B cell (primary cell): ENCODE data around the gene LONP2. TPM values are rescaled to one million over a fixed set of nuclear protein-coding genes. Genes with fewer than 3 reads are reported as not detected.

Source experiments
- ATAC-seq: fragments of 200-7000 bp; cut with Tn5 transposase; one replicate; pipeline ENCODE4 v1.10.0; 2021; ENCODE audit warnings: low read depth, mild to moderate bottlenecking, moderate number of reproducible peaks, moderate library complexity
- CTCF ChIA-PET: fragments of 350-600 bp; sonication (Branson Sonifier 250); formaldehyde crosslinking; loops from one replicate; lab custom pipeline; 2021; ENCODE audit warnings: antibody characterized with exemption, inconsistent platforms; lab: Charles Lee
- POLR2A ChIA-PET: fragments of 350-600 bp; sonication (Branson Sonifier 250); formaldehyde crosslinking; loops from one replicate; lab custom pipeline; 2021; ENCODE audit warnings: antibody characterized with exemption; lab: Charles Lee
- DNase-seq: peaks from one replicate; pipeline ENCODE4 v3.0.0; 2013
- H2AFZ ChIP-seq: 2 replicates; pipeline ENCODE4 v1.6.1; 2012; ENCODE audit warnings: mild to moderate bottlenecking, low read depth, low read length; ENCODE audit not compliant: insufficient read depth, poor library complexity, severe bottlenecking
- H3K27ac ChIP-seq, 2 donors: 1 replicate in 1 of 2; 2 replicates in 1 of 2; pipeline ENCODE4 v1.5.1; 2012 to 2013; ENCODE audit warnings: low read length in 2 of 2, mild to moderate bottlenecking in 2 of 2, moderate library complexity in 1 of 2
- H3K27me3 ChIP-seq, 4 experiments: fragments of 200-600 bp in 1 of 4; sonication (generic) in 1 of 4; replicated peaks in 1 of 4; 1 replicate in 2 of 4; 2 replicates in 2 of 4; pipeline versions ENCODE4 v1.6.1 to v1.7.0; 2013 to 2016; ENCODE audit warnings: low read length in 3 of 4, mild to moderate bottlenecking in 2 of 4, mixed read lengths in 1 of 4, moderate library complexity in 1 of 4; ENCODE audit not compliant: insufficient read depth in 4 of 4, control insufficient read depth in 3 of 4; ENCODE audit errors: control extremely low read depth in 1 of 4
- H3K36me3 ChIP-seq, 2 experiments: replicated peaks in 1 of 2; 1 replicate in 1 of 2; 2 replicates in 1 of 2; pipeline versions ENCODE4 v1.6.1 to v1.7.1; 2013; ENCODE audit warnings: low read length in 1 of 2; ENCODE audit not compliant: insufficient read depth in 2 of 2, control insufficient read depth in 1 of 2; ENCODE audit errors: control extremely low read depth in 1 of 2, extremely low read depth in 1 of 2
- H3K4me1 ChIP-seq, 2 donors: fragments of 200-600 bp in 1 of 2; sonication (generic) in 1 of 2; 1 replicate in 1 of 2; 2 replicates in 1 of 2; pipeline versions ENCODE4 v1.5.1 to v1.6.1; 2013 to 2017; ENCODE audit warnings: low read length in 2 of 2; ENCODE audit not compliant: control insufficient read depth in 2 of 2, insufficient read depth in 2 of 2
- H3K4me2 ChIP-seq: replicated peaks from 2 replicates; pipeline ENCODE3; 2012; ENCODE audit warnings: mild to moderate bottlenecking, low read depth, low read length; ENCODE audit not compliant: poor library complexity, severe bottlenecking
- H3K4me3 ChIP-seq, 5 experiments: fragments of 200-600 bp in 1 of 5; sonication (generic) in 1 of 5; 1 replicate in 3 of 5; 2 replicates in 2 of 5; pipeline versions ENCODE4 v1.5.1 to v1.7.0; 2011 to 2016; ENCODE audit warnings: low read length in 4 of 5, mild to moderate bottlenecking in 4 of 5, low read depth in 2 of 5, control low read depth in 1 of 5, moderate library complexity in 1 of 5; ENCODE audit not compliant: insufficient read depth in 1 of 5; ENCODE audit errors: control extremely low read depth in 1 of 5, extremely low read depth in 1 of 5
- H3K79me2 ChIP-seq: fragments of 200-600 bp; sonication (generic); one replicate; pipeline ENCODE4 v1.6.0; 2016; ENCODE audit warnings: low read length; ENCODE audit not compliant: control insufficient read depth, insufficient read depth
- H3K9ac ChIP-seq: fragments of 200-600 bp; sonication (generic); 2 replicates; pipeline ENCODE4 v1.6.1; 2017; ENCODE audit warnings: mild to moderate bottlenecking, low read length, moderate library complexity
- H3K9me3 ChIP-seq, 3 donors: one replicate each; pipeline versions ENCODE4 v1.6.1 to v1.7.1; 2013; ENCODE audit warnings: low read length in 2 of 3; ENCODE audit not compliant: control insufficient read depth in 2 of 3, insufficient read depth in 1 of 3; ENCODE audit errors: control extremely low read depth in 1 of 3
- H4K20me1 ChIP-seq: 2 replicates; pipeline ENCODE4 v1.6.0; 2012; ENCODE audit warnings: mild to moderate bottlenecking, low read length; ENCODE audit not compliant: insufficient read depth, control insufficient read depth, poor library complexity, severe bottlenecking
- H3K27ac Mint-ChIP-seq: one replicate; pipeline ENCODE4 v1.8.0; 2021; ENCODE audit warnings: mixed read lengths
- H3K27me3 Mint-ChIP-seq: one replicate; pipeline ENCODE4 v1.8.0; 2021; ENCODE audit warnings: mixed read lengths
- H3K4me1 Mint-ChIP-seq: one replicate; pipeline ENCODE4 v1.8.0; 2021; ENCODE audit warnings: mixed read lengths
- H3K4me3 Mint-ChIP-seq: one replicate; pipeline ENCODE4 v1.8.0; 2021; ENCODE audit warnings: mixed read lengths
- H3K9me3 Mint-ChIP-seq: one replicate; pipeline ENCODE4 v1.8.0; 2022; ENCODE audit warnings: mixed read lengths; ENCODE audit not compliant: insufficient read depth
- EZH2 ChIP-seq: IDR thresholded peaks from 2 replicates; pipeline ENCODE4 v1.6.1; 2012; ENCODE audit warnings: borderline replicate concordance, low read depth, mild to moderate bottlenecking, moderate library complexity, low read length; ENCODE audit not compliant: insufficient read depth, poor library complexity, severe bottlenecking
- WGBS: methylation state at CpG from one replicate; pipeline ENCODE4 v1.1.5; 2013; ENCODE audit warnings: missing lambda C conversion rate; ENCODE audit not compliant: insufficient coverage; 5-methylcytosine and 5-hydroxymethylcytosine counted together
- intact Hi-C: fragments of 100-400 bp; cut with micrococcal nuclease; formaldehyde crosslinking; loops from one replicate; pipeline ENCODE4 v1.10.0; 2022
- polyA plus RNA-seq: library from polyadenylated mRNA; depleted of rRNA; stranded (reverse); fragments of >200 nt; gene quantifications from 2 replicates; pipeline ENCODE4 v1.2.3, GENCODE V29; 2012
- total RNA-seq, 2 donors: library from RNA; stranded (reverse); fragments of 120-200 nt in 1 of 2; gene quantifications; 1 replicate in 1 of 2; 2 replicates in 1 of 2; pipeline versions ENCODE4 v1.2.3 to v1.2.4, GENCODE V29; 2013 to 2022
- TF ChIP-seq, protein P1 (sequence below): fragments of 200-600 bp; IDR thresholded peaks from one replicate; pipeline ENCODE4 v1.8.0; 2022; ENCODE audit warnings: antibody characterized with exemption, mild to moderate bottlenecking

LONP2 gene
- total and polyA plus RNA-seq, 2 donors (not counting 1 experiment from before 2014, with no cell fraction given) = 39.3 to 84.2 TPM

DNA sequence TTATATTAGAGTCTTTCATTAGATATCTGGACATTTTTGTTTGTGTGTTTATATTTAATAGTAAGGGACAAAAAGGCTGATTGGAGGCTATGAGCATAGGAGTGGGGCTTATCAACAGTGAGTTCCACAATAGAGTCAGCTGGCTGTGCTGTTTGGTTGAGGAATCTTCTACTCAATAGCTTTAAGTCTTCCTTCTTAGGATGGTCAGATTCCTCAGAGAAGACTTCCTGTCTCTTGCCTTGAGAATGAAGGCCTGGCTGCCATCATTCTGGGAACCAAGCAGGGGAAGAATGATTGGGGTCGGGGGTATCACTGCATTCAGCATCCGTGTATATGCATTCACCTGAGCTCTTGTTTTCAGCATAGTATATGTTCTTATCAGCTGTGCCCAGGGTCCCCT, 35.1 kb downstream of the LONP2 start:
- Mint-ChIP-seq H3K9me3 (no peaks in the 10 kb centered on the region), H3K27me3 (no peaks in the 10 kb centered on the region), H3K4me1 (no peaks in the 10 kb centered on the region), H3K4me3 (no peak overlapping the region), H3K27ac (no peak overlapping the region)
- H3K4me2 ChIP-seq = no peak overlapping the region
- WGBS = 100% methylated on average over 1 of the region's 2 CpGs
- no peaks in the 10 kb centered on the region for H3K4me1 ChIP-seq
- H3K27me3 ChIP-seq = no peaks in the 10 kb centered on the region
- no peak overlapping the region for H3K9ac ChIP-seq
- ChIA-PET CTCF (no interaction called here), POLR2A (interaction anchor here (0.6 kb wide), 1 partner anchor 343 kb away, joined by 4 read pairs; no protein-coding TSS in a partner anchor)
- TF ChIP-seq, protein P1, sequence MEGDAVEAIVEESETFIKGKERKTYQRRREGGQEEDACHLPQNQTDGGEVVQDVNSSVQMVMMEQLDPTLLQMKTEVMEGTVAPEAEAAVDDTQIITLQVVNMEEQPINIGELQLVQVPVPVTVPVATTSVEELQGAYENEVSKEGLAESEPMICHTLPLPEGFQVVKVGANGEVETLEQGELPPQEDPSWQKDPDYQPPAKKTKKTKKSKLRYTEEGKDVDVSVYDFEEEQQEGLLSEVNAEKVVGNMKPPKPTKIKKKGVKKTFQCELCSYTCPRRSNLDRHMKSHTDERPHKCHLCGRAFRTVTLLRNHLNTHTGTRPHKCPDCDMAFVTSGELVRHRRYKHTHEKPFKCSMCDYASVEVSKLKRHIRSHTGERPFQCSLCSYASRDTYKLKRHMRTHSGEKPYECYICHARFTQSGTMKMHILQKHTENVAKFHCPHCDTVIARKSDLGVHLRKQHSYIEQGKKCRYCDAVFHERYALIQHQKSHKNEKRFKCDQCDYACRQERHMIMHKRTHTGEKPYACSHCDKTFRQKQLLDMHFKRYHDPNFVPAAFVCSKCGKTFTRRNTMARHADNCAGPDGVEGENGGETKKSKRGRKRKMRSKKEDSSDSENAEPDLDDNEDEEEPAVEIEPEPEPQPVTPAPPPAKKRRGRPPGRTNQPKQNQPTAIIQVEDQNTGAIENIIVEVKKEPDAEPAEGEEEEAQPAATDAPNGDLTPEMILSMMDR = no peak
- no peak for TF ChIP-seq EZH2
- H3K4me3 ChIP-seq = no peak overlapping the region
- H2AFZ ChIP-seq = no peak overlapping the region
- intact Hi-C loops = no loop called here
- H4K20me1 ChIP-seq = no peaks in the 10 kb centered on the region
- peaks cover 10 to 54% of the 10 kb centered on the region in 2 experiments for H3K36me3 ChIP-seq
- DNase-seq (no peak), ATAC-seq (no peak)
- H3K9me3 ChIP-seq = no peaks in the 10 kb centered on the region
- no peaks in the 10 kb centered on the region for H3K79me2 ChIP-seq
- no peak overlapping the region for H3K27ac ChIP-seq

- no peak for ATAC-seq
- no CpG with 5 or more reads among the region's 2 CpGs for WGBS
- TF ChIP-seq, protein P1 = no peak
- TF ChIP-seq EZH2 = no peak
- H3K27ac Mint-ChIP-seq = no peak overlapping the region
- H3K9me3 ChIP-seq = no peaks in the 10 kb centered on the region
- no peak overlapping the region for H3K4me3 ChIP-seq
- H4K20me1 ChIP-seq = no peaks in the 10 kb centered on the region
- H3K4me1 ChIP-seq = no peaks in the 10 kb centered on the region
- ChIA-PET CTCF (no interaction called here), POLR2A (no interaction called here)
- H3K4me2 ChIP-seq = no peak overlapping the region
- H3K27ac ChIP-seq = no peak overlapping the region
- intact Hi-C loops = no loop called here
- H2AFZ ChIP-seq = no peak overlapping the region
- no peak overlapping the region for H3K4me3 Mint-ChIP-seq
- no peaks in the 10 kb centered on the region for H3K79me2 ChIP-seq
- no peaks in the 10 kb centered on the region for H3K27me3 ChIP-seq
- H3K9ac ChIP-seq = no peak overlapping the region
- no peaks in the 10 kb centered on the region for H3K4me1 Mint-ChIP-seq
- H3K9me3 Mint-ChIP-seq = peaks cover 2% of the 10 kb centered on the region
- no peaks in the 10 kb centered on the region for H3K27me3 Mint-ChIP-seq
- no peak for DNase-seq
- H3K36me3 ChIP-seq = peaks cover 17 to 49% of the 10 kb centered on the region in 2 experiments
Measured at GRCh38 chr16:48280546-48280945, 36.4 kb downstream of the LONP2 start.
